ENCODE results near the gene EDNRB.

DNA sequence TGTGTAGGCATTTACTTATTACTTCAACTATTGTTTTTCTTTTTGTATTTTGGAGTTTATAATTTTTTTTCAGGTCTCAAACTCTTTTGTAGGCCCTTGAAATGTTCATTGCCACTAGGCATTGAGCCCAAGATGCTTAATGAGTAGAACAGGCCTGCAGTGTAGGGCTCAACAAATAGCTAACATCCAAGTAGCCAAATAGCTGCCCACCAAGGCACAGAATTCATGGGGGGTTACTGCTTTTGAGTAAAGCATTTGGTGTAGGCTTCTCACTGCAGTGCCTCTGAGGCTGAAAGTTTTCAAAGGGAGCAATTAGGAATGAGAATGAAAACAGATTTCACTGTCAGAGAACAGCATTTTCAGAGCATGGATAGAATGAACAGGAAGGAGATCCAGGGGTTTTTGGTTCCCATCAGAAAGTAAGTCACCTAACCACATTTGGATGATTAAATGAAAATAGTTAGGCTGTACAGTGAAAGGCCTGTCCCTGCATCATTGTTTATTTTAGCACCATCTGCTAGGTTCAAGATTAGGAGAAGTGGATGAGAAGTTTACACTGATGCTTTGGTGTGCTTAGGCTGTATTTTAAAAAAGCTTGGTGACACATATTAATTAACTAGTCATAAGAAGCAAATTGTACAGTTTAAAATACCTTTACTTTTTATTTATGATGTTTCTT is 61.0 kb downstream of the EDNRB start:
- TF ChIP-seq, protein P1, sequence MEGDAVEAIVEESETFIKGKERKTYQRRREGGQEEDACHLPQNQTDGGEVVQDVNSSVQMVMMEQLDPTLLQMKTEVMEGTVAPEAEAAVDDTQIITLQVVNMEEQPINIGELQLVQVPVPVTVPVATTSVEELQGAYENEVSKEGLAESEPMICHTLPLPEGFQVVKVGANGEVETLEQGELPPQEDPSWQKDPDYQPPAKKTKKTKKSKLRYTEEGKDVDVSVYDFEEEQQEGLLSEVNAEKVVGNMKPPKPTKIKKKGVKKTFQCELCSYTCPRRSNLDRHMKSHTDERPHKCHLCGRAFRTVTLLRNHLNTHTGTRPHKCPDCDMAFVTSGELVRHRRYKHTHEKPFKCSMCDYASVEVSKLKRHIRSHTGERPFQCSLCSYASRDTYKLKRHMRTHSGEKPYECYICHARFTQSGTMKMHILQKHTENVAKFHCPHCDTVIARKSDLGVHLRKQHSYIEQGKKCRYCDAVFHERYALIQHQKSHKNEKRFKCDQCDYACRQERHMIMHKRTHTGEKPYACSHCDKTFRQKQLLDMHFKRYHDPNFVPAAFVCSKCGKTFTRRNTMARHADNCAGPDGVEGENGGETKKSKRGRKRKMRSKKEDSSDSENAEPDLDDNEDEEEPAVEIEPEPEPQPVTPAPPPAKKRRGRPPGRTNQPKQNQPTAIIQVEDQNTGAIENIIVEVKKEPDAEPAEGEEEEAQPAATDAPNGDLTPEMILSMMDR (conservative IDR thresholded peaks at IDR 0.05; ENCODE audit: low read depth, low read length) = no peak
- TF ChIP-seq EZH2 (IDR thresholded peaks at IDR 0.05; ENCODE audit: borderline replicate concordance, low read depth, low read length, poor library complexity, severe bottlenecking) = no peak

All from A673 (cell line).